HEK293 (cell line): Measurements from ENCODE around the gene PGS1.

Experiments used
- KLF8 ChIP-seq: fragments of 450-650 bp; formaldehyde crosslinking; IDR thresholded peaks from 2 replicates; pipeline ENCODE4 v1.5.1; 2016; ENCODE audit warnings: missing biosample characterization, missing genetic modification characterization
- YY1 ChIP-seq: fragments of 450-650 bp; formaldehyde crosslinking; IDR thresholded peaks from 2 replicates; pipeline ENCODE4 v1.5.1; 2018; ENCODE audit warnings: missing biosample characterization, missing genetic modification characterization
- ZFHX2 ChIP-seq: fragments of 450-650 bp; formaldehyde crosslinking; conservative IDR thresholded peaks from 2 replicates; pipeline ENCODE4 v1.5.1; 2016; ENCODE audit warnings: missing biosample characterization, missing genetic modification characterization
- ZFP3 ChIP-seq: fragments of 450-650 bp; formaldehyde crosslinking; IDR thresholded peaks from 2 replicates; pipeline ENCODE4 v1.5.1; 2016; ENCODE audit warnings: low read depth, missing biosample characterization, missing genetic modification characterization
- ZNF10 ChIP-seq: fragments of 450-650 bp; formaldehyde crosslinking; IDR thresholded peaks from 2 replicates; pipeline ENCODE4 v1.5.1; 2017; ENCODE audit warnings: missing biosample characterization, missing genetic modification characterization
- ZNF530 ChIP-seq: fragments of 450-650 bp; formaldehyde crosslinking; IDR thresholded peaks from 2 replicates; pipeline ENCODE4 v1.5.1; 2016; ENCODE audit warnings: low read depth, missing biosample characterization, missing genetic modification characterization
- TF ChIP-seq, protein P1 (sequence below): fragments of 450-650 bp; formaldehyde crosslinking; IDR thresholded peaks from 2 replicates; pipeline ENCODE4 v1.5.1; 2016; ENCODE audit warnings: missing biosample characterization, missing genetic modification characterization

DNA sequence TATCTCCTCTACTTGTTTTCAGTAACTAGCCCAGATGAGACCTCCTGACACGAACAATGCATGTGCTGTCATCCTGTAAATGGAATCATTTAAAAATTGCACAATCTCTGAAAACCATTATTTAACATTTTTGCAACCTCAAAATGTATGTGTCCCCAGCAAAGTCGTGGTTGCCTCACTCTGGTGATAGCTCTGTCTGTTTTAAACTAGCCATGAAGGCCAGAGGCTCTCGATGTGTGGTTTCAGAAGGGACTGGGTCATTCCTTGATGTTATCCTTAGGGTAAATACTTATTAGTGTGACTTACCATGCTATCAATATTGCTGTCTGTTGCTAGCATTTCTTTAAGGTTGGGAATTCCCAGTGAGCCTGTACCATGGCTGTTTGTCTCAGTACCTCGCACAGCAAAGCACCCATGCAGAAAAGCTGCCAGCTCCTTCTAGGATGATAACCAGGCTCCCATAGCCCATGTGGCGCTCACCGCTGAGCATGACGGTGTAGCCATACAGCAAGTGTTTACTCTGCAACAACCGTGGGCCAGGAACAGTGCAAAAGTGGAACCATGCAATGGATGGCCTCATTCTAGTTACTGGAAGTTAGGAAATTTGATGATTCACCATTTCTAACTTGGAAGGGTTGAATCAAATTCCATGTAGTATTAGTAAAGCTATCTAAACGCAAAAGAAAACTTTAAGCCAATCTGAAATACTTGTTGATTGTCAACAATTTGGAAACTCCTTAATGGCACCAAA is 2.9 kb upstream of the PGS1 start:
- TF ChIP-seq YY1 (tag by site-specific recombination) = no peak
- no peak for TF ChIP-seq ZFP3 (tag by site-specific recombination)
- TF ChIP-seq, protein P1, sequence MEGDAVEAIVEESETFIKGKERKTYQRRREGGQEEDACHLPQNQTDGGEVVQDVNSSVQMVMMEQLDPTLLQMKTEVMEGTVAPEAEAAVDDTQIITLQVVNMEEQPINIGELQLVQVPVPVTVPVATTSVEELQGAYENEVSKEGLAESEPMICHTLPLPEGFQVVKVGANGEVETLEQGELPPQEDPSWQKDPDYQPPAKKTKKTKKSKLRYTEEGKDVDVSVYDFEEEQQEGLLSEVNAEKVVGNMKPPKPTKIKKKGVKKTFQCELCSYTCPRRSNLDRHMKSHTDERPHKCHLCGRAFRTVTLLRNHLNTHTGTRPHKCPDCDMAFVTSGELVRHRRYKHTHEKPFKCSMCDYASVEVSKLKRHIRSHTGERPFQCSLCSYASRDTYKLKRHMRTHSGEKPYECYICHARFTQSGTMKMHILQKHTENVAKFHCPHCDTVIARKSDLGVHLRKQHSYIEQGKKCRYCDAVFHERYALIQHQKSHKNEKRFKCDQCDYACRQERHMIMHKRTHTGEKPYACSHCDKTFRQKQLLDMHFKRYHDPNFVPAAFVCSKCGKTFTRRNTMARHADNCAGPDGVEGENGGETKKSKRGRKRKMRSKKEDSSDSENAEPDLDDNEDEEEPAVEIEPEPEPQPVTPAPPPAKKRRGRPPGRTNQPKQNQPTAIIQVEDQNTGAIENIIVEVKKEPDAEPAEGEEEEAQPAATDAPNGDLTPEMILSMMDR (tag by site-specific recombination) = no peak
- no peak for TF ChIP-seq KLF8 (tag by site-specific recombination)
- TF ChIP-seq ZNF530 (tag by site-specific recombination) = no peak
- TF ChIP-seq ZFHX2 (tag by site-specific recombination) = no peak
- no peak for TF ChIP-seq ZNF10
